Hepatocyte (in vitro differentiated cells): ENCODE results near the gene GALNT3.

Source experiments
- CTCF ChIP-seq: fragments of 200-600 bp; sonication (generic); IDR thresholded peaks from 2 replicates; pipeline ENCODE4 v1.5.1; 2016; ENCODE audit warnings: antibody characterized with exemption, mild to moderate bottlenecking; ENCODE audit not compliant: poor library complexity
- EZH2 ChIP-seq: fragments of 200-600 bp; sonication (generic); IDR thresholded peaks from 2 replicates; pipeline ENCODE4 v1.6.1; 2016; ENCODE audit warnings: antibody characterized with exemption, mild to moderate bottlenecking, borderline replicate concordance
- EZH2phosphoT487 ChIP-seq: fragments of 200-600 bp; sonication (generic); IDR thresholded peaks from one replicate; pipeline ENCODE4 v1.6.1; 2018; ENCODE audit warnings: antibody characterized with exemption, mild to moderate bottlenecking, low read depth, moderate library complexity; ENCODE audit not compliant: unreplicated experiment, severe bottlenecking

- no peak for TF ChIP-seq CTCF
- no peak for TF ChIP-seq EZH2
- TF ChIP-seq EZH2phosphoT487: no peak
Observed at GRCh38 chr2:165792104-165792454, 2.0 kb downstream of the GALNT3 start.
